Endothelial cell of umbilical vein (primary cell): Measurements from ENCODE around the gene DYNC1H1. TPM values are rescaled to one million over a fixed set of nuclear protein-coding genes. Genes with fewer than 3 reads are reported as not detected.

Experiments used
- BruUV-seq: library from RNA; stranded (reverse); fragments of 400-500 nt; replicated peaks from 2 replicates; lab custom pipeline; 2021; lab: Mats Ljungman, UMichigan
- CTCF ChIA-PET: fragments of 300-600, 350-600 bp; sonication (Branson Sonifier 250); formaldehyde crosslinking; loops from one replicate; lab custom pipeline; 2021; ENCODE audit warnings: antibody characterized with exemption, inconsistent platforms; lab: Charles Lee
- POLR2A ChIA-PET: fragments of 300-600, 350-600 bp; sonication (Branson Sonifier 250); formaldehyde crosslinking; loops from one replicate; lab custom pipeline; 2021; ENCODE audit warnings: antibody characterized with exemption, inconsistent platforms; lab: Charles Lee
- DNase-seq: peaks from one replicate; pipeline ENCODE4 v3.0.0-alpha.2; 2011; ENCODE audit warnings: low read depth, low spot score
- FAIRE-seq: peaks from 2 replicates; lab custom pipeline; 2011; peaks lifted over from hg19 to GRCh38; lab: Jason Lieb, UNC
- H2AFZ ChIP-seq: 2 replicates; pipeline ENCODE4 v1.6.0; 2012; ENCODE audit warnings: low read depth, low read length, control low read depth, inconsistent platforms
- H3K27ac ChIP-seq: 2 replicates; pipeline ENCODE4 v1.5.1; 2011; ENCODE audit warnings: low read depth, mild to moderate bottlenecking, control low read depth, low read length, moderate library complexity; ENCODE audit not compliant: insufficient read depth
- H3K27me3 ChIP-seq, 2 experiments: 2 replicates each; pipeline versions ENCODE4 v1.6.0 to v1.6.1; 2011; ENCODE audit warnings: low read length in 2 of 2, mixed read lengths in 1 of 2; ENCODE audit not compliant: control insufficient read depth in 2 of 2, insufficient read depth in 2 of 2
- H3K36me3 ChIP-seq, 2 experiments: 2 replicates in 1 of 2; 3 replicates in 1 of 2; pipeline ENCODE4 v1.5.1; 2011; ENCODE audit warnings: low read length in 2 of 2, mild to moderate bottlenecking in 1 of 2, moderate library complexity in 1 of 2; ENCODE audit not compliant: control insufficient read depth in 2 of 2, insufficient read depth in 2 of 2; ENCODE audit errors: extremely low read depth in 1 of 2
- H3K4me1 ChIP-seq: 3 replicates; pipeline ENCODE4 v1.5.1; 2011; ENCODE audit warnings: mild to moderate bottlenecking, low read length; ENCODE audit not compliant: control insufficient read depth, insufficient read depth; ENCODE audit errors: extremely low read depth
- H3K4me2 ChIP-seq: 2 replicates; pipeline ENCODE4 v1.6.1; 2011; ENCODE audit warnings: low read length, control low read depth, mixed read lengths; ENCODE audit not compliant: insufficient read depth
- H3K4me3 ChIP-seq, 3 experiments: fragments of 200-600 bp in 1 of 3; sonication (generic), shearing (Covaris generic) in 1 of 3; replicated peaks in 1 of 3; 2 replicates each; pipeline ENCODE4 v1.5.1; 2011 to 2016; ENCODE audit warnings: control low read depth in 3 of 3, low read length in 3 of 3, mild to moderate bottlenecking in 2 of 3, inconsistent platforms in 1 of 3, low read depth in 1 of 3, moderate library complexity in 1 of 3; ENCODE audit not compliant: insufficient read depth in 1 of 3
- H3K79me2 ChIP-seq: 2 replicates; pipeline ENCODE4 v1.6.0; 2012; ENCODE audit warnings: low read length, inconsistent platforms; ENCODE audit not compliant: control insufficient read depth, insufficient read depth
- H3K9ac ChIP-seq: replicated peaks from 2 replicates; pipeline ENCODE3; 2011; ENCODE audit warnings: low read length, control low read depth; ENCODE audit not compliant: insufficient read depth; ENCODE audit errors: extremely low read depth
- H3K9me1 ChIP-seq: replicated peaks from 3 replicates; pipeline ENCODE4 v1.6.0; 2011; ENCODE audit warnings: mild to moderate bottlenecking, low read length; ENCODE audit not compliant: control insufficient read depth, insufficient read depth; ENCODE audit errors: extremely low read depth
- H3K9me3 ChIP-seq: replicated peaks from 2 replicates; pipeline ENCODE4 v1.5.1; 2012; ENCODE audit warnings: low read length, inconsistent platforms; ENCODE audit not compliant: control insufficient read depth, insufficient read depth
- H4K20me1 ChIP-seq: replicated peaks from 2 replicates; pipeline ENCODE3; 2011; ENCODE audit warnings: mild to moderate bottlenecking, low read length; ENCODE audit not compliant: control insufficient read depth, insufficient read depth; ENCODE audit errors: extremely low read depth
- EZH2 ChIP-seq: IDR thresholded peaks from 2 replicates; pipeline ENCODE4 v1.6.1; 2012; ENCODE audit warnings: borderline replicate concordance, low read depth, mild to moderate bottlenecking, moderate library complexity, low read length, inconsistent platforms; ENCODE audit not compliant: severe bottlenecking
- FOS ChIP-seq: IDR thresholded peaks from 2 replicates; pipeline ENCODE4 v1.6.1; 2011; ENCODE audit warnings: mild to moderate bottlenecking, low read length, moderate library complexity, borderline replicate concordance; ENCODE audit not compliant: insufficient read depth
- GATA2 ChIP-seq: IDR thresholded peaks from 2 replicates; pipeline ENCODE4 v1.7.0; 2011; ENCODE audit warnings: low read depth, mild to moderate bottlenecking, moderate library complexity, mixed read lengths, low read length; ENCODE audit not compliant: insufficient read length, insufficient read depth
- JUN ChIP-seq: IDR thresholded peaks from 2 replicates; pipeline ENCODE4 v1.6.1; 2011; ENCODE audit warnings: borderline replicate concordance, low read depth; ENCODE audit not compliant: insufficient read length, insufficient read depth
- MAX ChIP-seq: IDR thresholded peaks from 2 replicates; pipeline ENCODE4 v1.6.1; 2011; ENCODE audit not compliant: insufficient read depth, insufficient read length
- MYC ChIP-seq: IDR thresholded peaks from one replicate; pipeline ENCODE4 v1.6.1; 2011; ENCODE audit warnings: mild to moderate bottlenecking, low read depth, low read length
- POLR2A ChIP-seq: IDR thresholded peaks from 2 replicates; pipeline ENCODE4 v1.6.1; 2012; ENCODE audit warnings: low read depth, mild to moderate bottlenecking, control low read depth, low read length
- POLR2AphosphoS5 ChIP-seq: IDR thresholded peaks from 2 replicates; pipeline ENCODE4 v1.6.1; 2012; ENCODE audit warnings: low read depth, mild to moderate bottlenecking, control low read depth, low read length, moderate library complexity; ENCODE audit not compliant: insufficient read depth
- dilution Hi-C: fragments of 300-500 bp; cut with MboI; formaldehyde crosslinking; loops from one replicate; pipeline ENCODE4 v1.15.0; 2019; ENCODE audit warnings: low sequenced_read_pairs; ENCODE audit not compliant: extremely low pct_ligation_motif_present
- intact Hi-C: fragments of 100-400 bp; cut with micrococcal nuclease; formaldehyde crosslinking; loops from one replicate; pipeline ENCODE4 v1.10.0; 2022
- polyA plus RNA-seq, 4 experiments: library from polyadenylated mRNA; depleted of rRNA in 3 of 4; stranded (reverse) in 3 of 4; unstranded in 1 of 4; fragments of >200 nt; gene quantifications; 2 replicates each; pipeline versions ENCODE4 v1.2.1 to v1.2.3, GENCODE V29; 2011 to 2012; ENCODE audit warnings: missing spikeins in 1 of 4
- total RNA-seq: library from RNA; stranded (reverse); gene quantifications from 2 replicates; pipeline ENCODE4 v1.2.3, GENCODE V29; 2021
- TF ChIP-seq, protein P1 (sequence below), 2 donors: IDR thresholded peaks; 1 replicate in 1 of 2; 2 replicates in 1 of 2; pipeline ENCODE4 v1.5.1; 2011; ENCODE audit warnings: low read length in 2 of 2, mild to moderate bottlenecking in 2 of 2, moderate library complexity in 2 of 2, control low read depth in 1 of 2, inconsistent platforms in 1 of 2, low read depth in 1 of 2; ENCODE audit not compliant: insufficient read depth in 1 of 2; ENCODE audit errors: extremely low read depth in 1 of 2

DYNC1H1 gene
- total and polyA plus RNA-seq, 2 donors (not counting 3 experiments of a cell fraction or from before 2014, with no cell fraction given), result 254 to 648 TPM

GRCh38 chr14:101957406-101958234 lies 6.8 kb upstream of the DYNC1H1 start:
- TF ChIP-seq MAX (no peak), EZH2 (no peak), POLR2AphosphoS5 (no peak), POLR2A (no peak), GATA2 (no peak), JUN (no peak), FOS (no peak), MYC (no peak)
- TF ChIP-seq, protein P1, sequence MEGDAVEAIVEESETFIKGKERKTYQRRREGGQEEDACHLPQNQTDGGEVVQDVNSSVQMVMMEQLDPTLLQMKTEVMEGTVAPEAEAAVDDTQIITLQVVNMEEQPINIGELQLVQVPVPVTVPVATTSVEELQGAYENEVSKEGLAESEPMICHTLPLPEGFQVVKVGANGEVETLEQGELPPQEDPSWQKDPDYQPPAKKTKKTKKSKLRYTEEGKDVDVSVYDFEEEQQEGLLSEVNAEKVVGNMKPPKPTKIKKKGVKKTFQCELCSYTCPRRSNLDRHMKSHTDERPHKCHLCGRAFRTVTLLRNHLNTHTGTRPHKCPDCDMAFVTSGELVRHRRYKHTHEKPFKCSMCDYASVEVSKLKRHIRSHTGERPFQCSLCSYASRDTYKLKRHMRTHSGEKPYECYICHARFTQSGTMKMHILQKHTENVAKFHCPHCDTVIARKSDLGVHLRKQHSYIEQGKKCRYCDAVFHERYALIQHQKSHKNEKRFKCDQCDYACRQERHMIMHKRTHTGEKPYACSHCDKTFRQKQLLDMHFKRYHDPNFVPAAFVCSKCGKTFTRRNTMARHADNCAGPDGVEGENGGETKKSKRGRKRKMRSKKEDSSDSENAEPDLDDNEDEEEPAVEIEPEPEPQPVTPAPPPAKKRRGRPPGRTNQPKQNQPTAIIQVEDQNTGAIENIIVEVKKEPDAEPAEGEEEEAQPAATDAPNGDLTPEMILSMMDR (IDR thresholded peaks at IDR 0.05; ENCODE audit: extremely low read depth in 1 of 2, insufficient read depth in 1 of 2, low read depth in 1 of 2, low read length in 2 of 2), result no peak
- POLR2A ChIA-PET, result interaction anchor here (0.6 to 0.7 kb wide), 2 partner anchors 9 to 105 kb away, joined by 3 to 4 read pairs; no protein-coding TSS in a partner anchor
- Histone ChIP-seq H3K9me3 (no peaks in the 10 kb centered on the region), H3K4me1 (no peaks in the 10 kb centered on the region), H3K79me2 (no peaks in the 10 kb centered on the region), H3K36me3 (no peaks in the 10 kb centered on the region), H3K9me1 (no peaks in the 10 kb centered on the region), H3K27me3 (no peaks in the 10 kb centered on the region), H3K9ac (no peak overlapping the region), H2AFZ (no peak overlapping the region), H3K4me3 (no peak overlapping the region), H3K4me2 (no peak overlapping the region), H3K27ac (no peak overlapping the region), H4K20me1 (no peaks in the 10 kb centered on the region)
- FAIRE-seq, result no peak
- intact Hi-C loops, result no loop called here
- CTCF ChIA-PET, result interaction anchor here (1.2 to 8.7 kb wide), 4 partner anchors 138 to 250 kb away, joined by 3 to 124 read pairs (median 6); no protein-coding TSS in a partner anchor
- DNase-seq, result no peak
- BruUV-seq, result no TSS peak
- dilution Hi-C loops, result no loop called here
